CD4-positive, alpha-beta T cell treated with Interleukin-12 subunit alpha and Interleukin-12 subunit beta, for 1 hour (primary cell): ENCODE measurements around the gene ARHGAP22.

Experiments
- DNase-seq: peaks from one replicate; pipeline ENCODE4 v3.0.0-alpha.2; 2020

ARHGAP22 gene

DNA sequence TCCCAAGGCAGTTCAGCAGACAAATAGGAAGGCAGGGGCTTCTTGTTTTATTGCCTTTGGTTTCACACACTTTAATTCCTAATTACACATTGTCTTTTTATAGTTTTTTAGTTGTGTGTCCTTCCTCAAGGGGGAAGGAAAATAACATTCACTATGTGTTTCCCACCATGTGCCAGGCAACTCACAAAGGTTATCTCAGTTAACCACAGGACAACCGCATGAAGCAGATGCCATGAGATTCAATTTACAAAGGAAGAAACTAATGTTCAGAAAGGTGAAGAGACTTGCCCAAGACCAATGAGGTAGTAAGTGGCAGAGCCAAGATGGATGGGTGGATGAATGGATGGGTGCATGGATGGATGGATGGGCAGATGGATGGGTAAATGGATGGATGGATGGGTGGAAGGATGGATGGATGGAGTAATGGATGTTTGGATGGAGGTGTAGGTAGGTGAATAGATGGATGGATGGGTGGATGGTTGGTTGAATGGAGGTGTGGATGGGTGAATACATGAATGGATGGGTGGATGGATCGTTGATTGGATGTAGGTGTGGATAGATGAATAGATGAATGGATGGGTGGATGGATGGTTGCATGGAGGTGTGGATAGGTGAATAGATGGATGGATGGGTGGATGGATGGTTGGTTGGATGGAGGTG is 77.9 kb downstream of the ARHGAP22 start:
- DNase-seq, result no peak

DNA sequence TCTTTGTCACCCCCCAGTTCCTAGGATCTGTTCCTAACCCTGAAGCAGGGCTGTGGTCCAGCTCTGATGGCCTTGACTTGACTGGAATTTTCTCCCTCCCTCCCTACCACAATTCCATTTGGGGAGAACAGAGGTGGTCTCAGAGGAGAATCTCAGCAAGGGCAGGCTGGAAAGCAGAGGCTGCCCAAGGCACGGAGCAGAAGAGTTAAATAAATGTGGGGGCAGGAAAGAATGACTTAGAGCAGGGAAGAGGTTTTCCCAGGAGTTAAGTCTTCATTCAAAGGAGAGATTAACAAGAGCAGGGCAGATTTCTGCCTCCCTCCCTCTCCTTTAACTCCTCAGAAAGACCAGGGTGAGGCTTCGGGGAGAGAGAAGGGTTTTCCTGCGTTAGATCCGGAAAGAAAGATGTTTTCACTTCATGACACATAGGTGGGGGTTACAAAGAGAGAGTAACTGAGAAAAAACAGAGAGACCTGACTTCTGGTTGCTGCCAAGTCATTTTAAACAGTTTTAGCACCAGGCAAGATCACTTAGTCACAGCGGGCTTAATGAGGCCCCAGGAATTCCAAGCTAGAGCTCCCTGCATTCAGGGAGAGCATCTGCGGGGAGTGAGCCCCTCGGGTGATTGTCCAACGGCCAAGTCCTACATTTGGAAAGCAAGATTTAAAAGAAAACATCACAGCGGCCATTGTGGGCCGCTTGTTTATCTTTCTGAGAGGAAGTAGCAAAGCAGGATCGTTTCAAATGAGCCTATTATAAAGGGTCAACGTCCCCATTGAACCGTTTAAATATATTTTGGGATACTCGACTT is 78.7 kb downstream of the ARHGAP22 start:
- no peak for DNase-seq

DNA sequence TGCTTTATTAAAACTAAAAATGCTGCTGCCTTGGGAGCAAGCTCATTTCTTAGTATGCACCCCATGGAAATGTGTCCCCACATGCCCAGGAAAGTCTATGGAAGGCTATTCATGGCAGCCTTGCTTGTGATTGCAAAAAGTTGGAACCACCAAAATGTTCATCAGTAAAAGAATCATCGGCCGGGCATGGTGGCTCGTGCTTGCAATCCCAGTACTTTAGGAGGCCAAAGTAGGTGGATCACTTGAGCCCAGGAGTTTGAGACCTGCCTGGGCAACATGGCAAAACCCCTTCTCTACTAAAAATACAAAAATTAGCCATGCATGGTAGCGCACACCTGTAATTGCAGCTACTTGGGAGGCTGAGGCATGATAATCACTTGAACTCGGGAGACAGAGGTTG is 79.8 kb downstream of the ARHGAP22 start:
- DNase-seq, result no peak

DNA sequence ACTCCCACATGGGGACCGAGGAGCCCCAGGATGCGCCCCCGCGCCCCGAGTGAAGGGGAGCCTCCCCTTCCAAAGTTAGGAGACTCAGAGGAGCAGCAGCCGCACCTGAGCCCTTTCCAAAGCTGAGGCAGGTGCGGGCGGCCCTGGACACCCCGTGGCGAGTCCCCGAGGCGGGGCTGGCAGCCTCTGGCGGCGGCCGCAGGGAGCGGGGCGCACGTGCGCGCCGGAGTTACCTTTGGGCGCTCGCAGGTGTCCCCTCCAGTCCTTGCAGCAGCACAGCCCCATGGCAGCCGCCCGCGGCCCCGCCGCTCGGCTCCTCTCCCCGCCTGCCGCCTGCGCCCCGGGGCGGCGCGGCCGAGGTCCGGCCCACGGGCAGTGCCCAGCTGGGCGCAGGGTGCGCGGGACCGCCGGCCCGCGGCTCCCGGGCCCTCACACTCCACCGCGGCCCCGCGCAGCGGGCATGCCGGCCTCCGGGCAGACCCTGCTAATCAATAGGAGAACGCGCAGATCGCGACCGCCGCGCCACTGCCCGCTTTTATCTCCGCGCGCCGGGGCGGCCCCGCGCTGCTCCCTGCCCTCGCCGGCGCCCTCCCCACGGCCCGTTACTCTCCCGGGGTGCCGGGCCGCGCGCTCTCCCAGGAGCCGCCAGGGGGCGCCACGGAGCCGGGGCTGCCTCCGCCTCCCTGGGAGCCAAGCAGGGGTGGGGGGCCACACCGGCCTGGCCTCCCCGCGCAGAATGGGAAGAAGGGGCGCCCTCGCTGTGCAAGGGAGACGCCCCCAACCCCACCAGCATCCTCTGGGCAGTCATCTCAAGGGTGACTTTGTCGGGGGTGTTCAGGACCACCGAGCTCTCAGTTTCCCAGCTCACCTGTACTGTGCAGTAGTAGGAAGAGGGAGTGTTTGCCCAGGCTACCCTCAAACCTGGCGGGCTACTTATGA is 80.8 kb downstream of the ARHGAP22 start:
- DNase-seq, result no peak

DNA sequence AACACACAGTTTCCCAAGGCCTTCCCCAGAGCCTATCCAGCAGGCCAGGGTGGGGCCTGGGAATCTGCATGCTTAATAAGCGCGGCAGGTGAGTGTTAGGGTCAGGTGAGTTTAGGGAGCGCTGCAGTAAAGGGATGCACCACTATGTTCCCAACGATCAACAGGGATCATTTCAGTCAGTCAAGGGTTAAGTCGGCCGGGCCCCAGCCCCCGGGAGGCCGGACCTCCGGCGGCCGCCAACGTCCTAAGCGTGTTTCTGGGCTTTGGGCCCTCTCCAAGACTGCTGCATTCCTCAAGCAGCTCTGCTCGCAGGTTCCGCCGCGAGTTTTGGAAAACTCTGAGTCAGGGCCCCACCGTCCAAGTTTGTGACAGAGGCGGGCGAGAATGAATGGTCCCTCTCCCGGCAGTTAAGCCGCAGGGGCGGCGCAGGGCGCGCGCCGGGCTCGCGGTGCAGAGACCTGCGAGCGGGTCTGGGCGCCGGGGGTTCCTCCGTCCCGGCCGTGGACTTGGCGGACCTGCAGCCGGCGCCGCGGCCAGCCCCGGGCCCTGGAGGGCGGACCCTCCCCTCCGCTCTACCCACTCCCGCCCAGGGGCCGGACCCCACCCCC is 81.6 kb downstream of the ARHGAP22 start:
- no peak for DNase-seq

DNA sequence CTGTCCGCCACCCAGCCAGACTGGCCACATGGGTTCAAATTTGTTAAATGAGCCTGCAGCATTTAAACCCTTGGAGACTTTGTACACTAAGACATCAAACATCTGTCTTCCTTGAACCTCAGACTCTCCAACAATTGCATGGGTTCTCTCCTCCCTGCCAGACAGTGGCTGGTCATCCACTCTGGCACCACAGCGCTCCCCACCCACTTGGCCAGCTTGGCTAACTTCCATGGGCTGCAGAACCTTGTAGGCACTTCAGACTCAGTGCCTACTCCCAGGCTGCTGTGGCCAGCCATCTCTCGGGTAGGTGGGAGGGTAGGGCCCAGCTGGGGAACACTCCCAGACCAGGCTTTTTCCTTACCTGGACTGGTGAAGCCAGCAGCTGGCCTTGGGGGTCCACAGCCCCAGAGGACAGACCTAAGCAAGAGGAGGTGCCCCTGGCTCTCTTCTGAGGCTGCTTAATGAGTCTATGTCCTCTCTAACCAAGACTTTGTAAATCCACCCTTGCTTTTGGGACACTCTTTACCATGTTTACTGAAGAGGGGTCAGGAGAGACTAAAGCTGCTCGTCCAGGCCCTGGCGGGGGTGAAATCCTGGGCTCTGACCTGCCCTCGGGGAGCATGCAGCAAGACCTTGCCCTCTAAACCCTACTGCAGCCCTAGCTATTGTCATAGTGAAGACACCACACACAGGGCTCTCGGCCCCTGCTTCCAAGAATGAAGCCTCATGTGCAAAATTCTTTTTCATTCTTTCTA is 82.7 kb downstream of the ARHGAP22 start:
- DNase-seq, result no peak

DNA sequence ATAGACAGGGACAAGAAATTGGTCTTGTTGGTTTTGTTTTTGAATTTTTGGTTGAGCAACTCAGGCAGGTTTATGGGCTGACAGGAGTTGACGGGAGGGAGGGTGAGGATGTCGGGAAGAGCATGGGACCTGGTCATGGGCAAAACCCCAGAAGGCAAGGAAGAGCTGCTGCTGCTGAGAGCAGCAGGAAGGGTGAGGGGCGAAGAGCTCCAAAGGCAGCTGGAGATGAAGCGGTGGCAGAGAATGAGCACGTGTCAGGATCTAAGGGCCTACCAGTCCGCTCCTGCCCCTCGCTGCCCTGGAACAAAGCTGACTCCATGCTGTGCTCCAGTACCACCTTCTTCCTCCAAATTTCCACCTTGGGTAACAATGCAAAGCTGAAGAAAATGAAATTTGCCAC is 84.3 kb downstream of the ARHGAP22 start:
- no peak for DNase-seq

DNA sequence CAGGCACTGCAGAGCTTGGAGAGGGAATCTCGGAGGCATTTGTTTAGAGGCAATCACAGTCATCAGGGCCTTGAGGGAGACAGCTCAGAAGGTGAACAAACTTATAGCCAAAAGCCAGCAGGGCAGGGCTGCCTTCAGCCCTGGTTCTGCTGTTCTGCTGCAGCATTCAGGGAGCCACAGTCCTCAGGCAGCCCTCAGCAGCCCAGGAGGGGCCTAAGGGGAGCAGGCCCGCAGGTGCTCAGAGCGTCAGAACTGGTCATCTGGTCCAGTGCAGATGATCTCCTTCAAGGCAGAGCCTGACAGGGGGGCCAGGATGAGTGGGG is 84.7 kb downstream of the ARHGAP22 start:
- DNase-seq, result no peak

DNA sequence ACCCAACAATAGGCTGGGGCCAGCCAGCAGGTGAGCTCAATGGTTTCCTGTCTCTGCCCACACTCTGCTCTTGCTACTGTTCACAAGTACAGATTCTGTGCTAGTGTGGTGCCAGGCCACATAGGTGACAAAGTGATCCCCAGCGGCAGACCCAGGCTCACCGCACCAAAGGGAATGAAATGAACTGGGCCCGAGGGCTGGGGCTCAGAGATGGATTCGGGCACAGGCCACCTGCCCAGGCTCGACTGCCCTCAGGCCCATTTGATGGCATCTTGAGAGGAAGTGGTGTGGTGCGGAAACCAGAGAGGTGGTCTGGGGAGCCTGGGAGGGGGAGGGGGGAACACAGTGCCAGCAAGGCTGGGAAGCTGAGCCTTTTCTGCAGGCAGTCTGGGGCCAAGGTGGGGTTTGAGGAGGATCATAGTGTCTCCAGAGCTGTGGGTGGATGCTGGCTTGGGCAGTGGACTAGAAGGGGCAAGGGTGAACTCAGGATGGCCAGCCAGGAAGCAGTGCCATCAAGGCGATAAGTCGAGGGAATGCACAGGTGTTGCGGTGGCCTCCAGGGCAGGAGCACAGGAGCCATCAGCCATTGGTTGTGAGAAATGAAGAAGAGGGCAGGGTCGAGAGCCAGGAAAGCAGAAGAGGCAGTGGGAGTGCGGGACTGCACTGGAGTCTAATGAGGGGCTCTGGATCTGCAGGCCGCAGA is 85.2 kb downstream of the ARHGAP22 start:
- DNase-seq, result no peak

DNA sequence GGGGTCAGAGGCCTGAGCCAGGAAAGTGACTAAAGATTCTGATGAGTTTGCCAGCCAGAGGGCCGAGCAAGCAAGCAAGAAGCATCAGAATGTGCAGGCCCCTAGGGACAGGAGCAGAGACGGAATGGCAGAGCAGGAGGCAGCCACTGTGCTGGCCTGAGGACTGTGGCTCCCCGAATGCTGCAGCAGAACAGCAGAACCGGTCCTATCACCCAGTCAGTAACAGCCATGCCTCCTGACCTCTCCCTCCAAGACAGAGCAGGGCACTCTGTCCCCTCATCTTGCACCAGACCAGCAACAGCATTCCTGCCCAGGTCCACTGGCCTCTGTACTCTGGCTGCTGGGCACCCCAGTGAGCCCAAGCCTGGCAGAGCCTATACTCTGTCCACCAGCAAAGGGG is 85.9 kb downstream of the ARHGAP22 start:
- no peak for DNase-seq

DNA sequence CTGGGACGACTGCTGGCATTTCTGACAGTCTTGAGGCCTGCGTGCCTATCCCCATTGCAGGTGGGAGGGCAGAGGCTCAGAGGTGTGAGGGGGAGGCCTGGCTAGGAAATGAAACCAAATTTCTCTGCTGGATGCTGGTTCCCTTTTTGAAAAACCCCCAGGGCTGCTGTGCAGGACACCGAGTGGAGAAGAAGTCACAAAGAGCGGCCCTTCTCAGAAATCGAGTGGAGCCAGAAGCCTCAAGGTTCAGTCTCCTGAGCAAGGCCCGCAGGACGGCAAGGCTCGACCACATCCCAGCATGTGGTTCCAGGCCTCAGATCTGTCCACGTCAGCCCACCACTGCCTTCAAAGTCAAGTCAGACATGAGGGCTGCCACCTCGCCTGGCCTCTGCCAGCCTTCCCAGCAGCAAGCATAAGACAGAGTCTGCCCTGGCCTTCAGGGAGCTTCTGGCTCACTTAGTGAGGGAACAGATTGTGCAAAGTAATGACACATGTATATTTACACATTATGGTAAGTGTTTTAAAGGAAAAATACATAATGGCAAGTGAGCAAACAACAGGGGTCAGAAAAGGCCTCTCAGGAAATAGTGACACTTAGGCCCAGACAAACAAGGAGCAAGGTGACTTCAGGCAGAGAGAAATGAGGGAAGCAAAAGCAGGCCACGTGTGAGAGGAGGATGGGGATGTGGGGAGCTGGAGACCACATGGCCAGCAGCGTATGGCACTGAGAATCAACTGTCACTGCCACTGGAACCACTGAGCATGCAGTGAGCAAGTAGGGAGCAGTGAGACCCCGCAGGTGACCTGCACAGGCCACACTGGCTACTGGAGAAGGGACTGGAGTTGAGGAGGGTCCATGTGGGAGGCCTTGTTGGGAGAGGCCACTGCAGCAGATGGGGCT is 86.7 kb downstream of the ARHGAP22 start:
- DNase-seq, result no peak

DNA sequence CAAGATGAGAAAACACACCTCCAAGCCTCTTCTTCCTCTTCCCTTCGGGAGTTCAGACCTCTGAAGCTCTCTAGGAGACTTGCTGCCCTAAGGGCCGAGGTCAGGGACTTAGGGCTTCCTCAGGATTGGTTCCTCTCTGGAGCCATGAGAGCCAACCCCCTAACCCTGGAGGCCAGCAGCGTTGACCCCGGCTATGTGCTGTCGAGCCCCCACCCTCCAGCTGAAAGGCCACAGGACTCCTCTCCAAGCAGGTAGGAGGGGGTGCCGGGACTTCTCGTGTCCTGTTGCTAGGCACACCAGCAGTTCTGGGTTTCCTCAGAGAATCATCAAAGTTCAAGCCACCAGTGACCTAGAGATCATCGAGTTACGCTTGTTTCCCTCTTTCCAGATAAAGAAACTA is 87.4 kb downstream of the ARHGAP22 start:
- DNase-seq, result no peak

DNA sequence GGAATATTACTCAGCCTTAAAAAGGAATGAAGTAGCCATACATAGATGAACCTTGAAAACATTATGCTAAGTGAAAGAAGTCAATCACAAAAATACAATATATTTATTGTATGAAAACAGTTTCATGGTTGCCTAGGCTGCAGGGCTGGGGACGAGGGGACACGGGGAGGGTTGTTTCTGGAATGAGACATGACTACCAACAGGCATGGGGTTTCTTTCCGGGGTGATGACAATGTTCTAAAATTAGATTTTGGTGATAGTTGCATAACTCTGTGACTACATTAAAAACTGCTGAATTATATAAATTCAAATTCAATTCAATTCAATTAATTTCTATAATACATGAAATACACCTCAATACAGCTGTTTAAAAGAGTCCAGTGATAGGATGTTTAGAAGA is 88.0 kb downstream of the ARHGAP22 start:
- no peak for DNase-seq

DNA sequence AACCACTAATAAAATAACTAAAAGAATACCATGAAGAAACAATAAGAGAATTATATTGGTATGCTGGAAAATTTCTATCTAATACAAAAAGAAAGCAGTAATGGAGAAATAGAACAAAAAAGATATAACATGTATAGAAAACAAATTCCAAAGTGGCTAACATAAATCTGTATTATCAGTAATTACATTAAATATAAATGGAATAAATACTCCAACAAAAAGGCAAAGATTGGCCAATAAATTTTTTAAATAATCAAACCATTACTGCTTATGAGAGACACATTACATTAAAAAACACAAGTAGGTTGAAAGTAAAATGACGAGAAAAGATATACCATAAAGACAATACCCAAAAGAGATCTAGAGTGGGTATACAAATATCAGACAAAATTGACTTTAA is 90.0 kb downstream of the ARHGAP22 start:
- DNase-seq, result no peak

DNA sequence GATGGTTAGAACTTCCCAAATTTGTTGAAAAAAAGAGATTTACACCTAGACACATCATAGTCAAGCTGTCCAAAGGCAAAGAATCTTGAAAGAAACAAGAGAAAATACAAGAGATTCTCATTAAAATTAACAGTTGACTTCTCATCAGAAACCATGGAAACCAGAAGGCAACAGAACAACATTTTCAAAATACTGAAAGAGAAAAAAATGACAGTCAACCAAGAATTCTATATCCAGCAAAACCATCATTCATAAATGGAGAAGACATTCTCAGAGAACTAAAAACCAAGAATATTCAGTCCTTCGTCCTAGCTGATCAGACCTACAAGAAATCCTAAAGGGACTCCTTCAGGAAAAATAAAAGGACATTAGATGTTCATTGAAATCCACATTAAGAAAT is 90.6 kb downstream of the ARHGAP22 start:
- DNase-seq, result no peak

DNA sequence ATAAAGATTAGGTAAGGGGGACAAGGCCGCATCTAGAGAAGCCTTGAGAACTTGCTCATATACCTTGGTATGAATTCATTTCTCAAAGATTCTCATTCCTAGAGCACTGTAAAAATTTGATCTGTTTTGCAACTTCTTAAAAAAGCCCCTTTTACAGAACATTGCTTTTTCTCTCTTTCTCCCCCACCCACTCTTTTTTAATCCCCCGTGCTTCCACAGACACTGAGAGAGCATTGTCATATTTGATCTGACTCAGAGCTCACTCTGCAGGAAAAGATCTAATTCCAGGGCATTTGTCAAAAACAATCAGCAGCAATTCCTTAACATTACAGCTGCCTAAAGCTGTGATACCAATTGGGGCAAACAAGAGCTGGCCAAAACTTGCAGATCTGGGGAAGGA is 92.0 kb downstream of the ARHGAP22 start:
- no peak for DNase-seq

DNA sequence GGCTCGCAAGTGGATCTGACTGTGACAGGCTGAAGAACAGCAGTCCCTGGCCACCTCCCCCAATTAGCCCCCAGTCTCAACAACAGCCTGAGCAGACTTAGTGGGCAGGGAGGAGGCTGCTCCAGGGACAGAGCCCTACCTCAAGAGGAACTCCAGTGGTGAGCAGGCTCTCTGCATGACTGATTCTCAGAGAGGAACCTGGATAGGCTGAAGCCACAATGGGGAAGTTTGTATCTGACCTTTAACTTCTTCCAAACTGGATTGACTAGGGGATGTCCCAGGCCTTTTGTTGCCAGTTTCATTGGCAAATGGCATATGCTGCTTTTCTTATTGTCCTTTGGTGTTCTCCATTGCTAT is 93.0 kb downstream of the ARHGAP22 start:
- peak; percentile 5 for DNase-seq

DNA sequence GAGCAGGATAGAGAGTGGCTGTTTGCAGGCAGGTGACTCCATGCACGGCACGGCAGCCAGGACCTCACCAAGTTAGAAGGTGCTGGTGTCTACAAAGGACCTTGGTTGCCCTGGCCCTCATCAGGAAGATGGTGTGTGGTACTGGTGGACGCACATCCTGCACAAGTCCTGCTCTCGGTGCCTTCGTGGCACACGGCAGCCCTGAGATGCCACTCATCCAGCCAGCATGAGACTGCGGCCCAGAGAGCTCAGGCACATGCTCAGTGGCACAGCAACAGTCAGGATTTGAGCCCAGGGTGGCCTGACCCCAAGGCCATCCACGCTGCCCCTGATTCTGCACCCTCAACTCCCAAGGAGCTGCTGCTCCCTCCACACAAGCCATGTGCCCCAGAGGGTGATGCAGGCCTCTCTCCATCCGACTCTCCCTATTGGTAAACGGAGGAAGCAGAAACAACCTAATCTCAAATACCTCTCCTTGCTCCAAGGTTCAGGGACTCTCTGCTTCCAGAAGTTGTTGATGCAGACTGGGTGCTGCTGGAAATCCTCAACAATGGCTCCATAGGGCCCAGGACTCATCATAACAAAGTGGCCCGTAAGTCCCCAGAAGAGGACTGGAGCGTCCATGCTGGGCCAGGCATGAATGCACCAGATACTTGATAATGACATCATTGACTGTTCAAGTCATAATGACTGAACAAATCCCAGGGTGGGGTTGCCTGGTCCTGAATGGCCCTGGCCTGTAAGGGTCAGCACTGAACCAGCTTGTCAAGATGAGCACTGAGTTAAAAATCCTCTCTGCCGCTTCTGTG is 93.6 kb downstream of the ARHGAP22 start:
- DNase-seq, result no peak

DNA sequence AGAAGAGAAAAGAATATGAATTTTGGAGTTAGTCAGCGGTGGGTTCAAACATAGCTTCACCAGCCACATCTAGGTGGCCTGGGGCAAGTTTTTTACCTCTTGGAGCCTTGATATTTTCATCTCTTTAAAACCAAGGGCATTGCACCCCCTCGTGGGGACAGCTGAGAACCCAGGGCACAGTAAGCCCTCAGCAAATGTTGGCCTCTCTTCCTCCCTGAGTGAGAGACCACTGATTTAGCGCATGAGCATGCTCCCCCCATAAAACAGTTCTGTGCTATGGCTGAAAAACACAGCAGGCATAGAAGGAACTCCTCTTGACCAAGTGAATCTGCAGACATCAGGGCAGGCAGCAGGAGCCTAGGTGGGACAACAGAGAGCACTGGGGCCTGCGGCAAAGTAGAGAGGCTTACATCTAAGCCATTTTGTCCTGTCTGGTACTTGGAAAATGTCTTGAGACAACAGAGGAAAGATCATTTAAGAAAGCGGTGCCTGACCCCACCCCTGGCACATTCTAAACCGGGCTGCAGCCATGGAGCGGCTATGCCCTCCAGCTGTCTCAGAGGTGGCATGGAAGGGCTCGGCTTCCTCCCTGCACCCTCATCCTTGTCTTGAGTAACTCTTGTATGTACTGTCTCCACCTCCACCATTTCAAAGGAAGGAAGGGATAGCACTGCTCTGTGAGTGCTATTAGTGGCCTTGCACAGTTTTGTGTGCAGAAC is 94.7 kb downstream of the ARHGAP22 start:
- DNase-seq, result no peak
